H1 (cell line): Measurements from ENCODE around the gene CCBE1. TPM values are rescaled to one million over a fixed set of nuclear protein-coding genes. Genes with fewer than 3 reads are reported as not detected.

Source experiments
- CHD7 ChIP-seq: fragments of 300-600 bp; sonication (generic); IDR thresholded peaks from 2 replicates; pipeline ENCODE4 v1.7.1; 2012; ENCODE audit warnings: low read length, moderate library complexity, mild to moderate bottlenecking, inconsistent platforms; ENCODE audit not compliant: insufficient replicate concordance
- EZH2 ChIP-seq: fragments of 200-600 bp; sonication (generic); IDR thresholded peaks from 2 replicates; pipeline ENCODE4 v1.7.1; 2012; ENCODE audit warnings: low read depth, mild to moderate bottlenecking, moderate library complexity, low read length, inconsistent platforms; ENCODE audit not compliant: severe bottlenecking
- KDM4A ChIP-seq: IDR thresholded peaks from one replicate; pipeline ENCODE4 v1.7.1; 2012; ENCODE audit warnings: low read depth, mild to moderate bottlenecking, moderate library complexity, low read length, inconsistent platforms; ENCODE audit not compliant: severe bottlenecking
- RAD21 ChIP-seq, 2 experiments: IDR thresholded peaks in 1 of 2; conservative IDR thresholded peaks in 1 of 2; 2 replicates each; pipeline ENCODE4 v1.6.1; 2011; ENCODE audit warnings: low read depth in 2 of 2, low read length in 2 of 2, improper control_type of control experiment in 1 of 2, inconsistent platforms in 1 of 2, mild to moderate bottlenecking in 1 of 2, moderate library complexity in 1 of 2
- SIN3A ChIP-seq, 2 experiments: IDR thresholded peaks in 1 of 2; conservative IDR thresholded peaks in 1 of 2; 2 replicates each; pipeline ENCODE4 v1.6.1; 2011 to 2012; ENCODE audit warnings: low read length in 2 of 2, improper control_type of control experiment in 1 of 2, low read depth in 1 of 2, mild to moderate bottlenecking in 1 of 2
- SP1 ChIP-seq: IDR thresholded peaks from 2 replicates; pipeline ENCODE4 v1.6.1; 2011; ENCODE audit warnings: low read depth, low read length
- TEAD4 ChIP-seq: IDR thresholded peaks from 2 replicates; pipeline ENCODE4 v1.6.1; 2012; ENCODE audit warnings: low read depth, low read length, inconsistent platforms, mixed read lengths
- ZNF274 ChIP-seq: IDR thresholded peaks from 2 replicates; pipeline ENCODE4 v1.7.0; 2012; ENCODE audit warnings: low read length, borderline replicate concordance; ENCODE audit errors: extremely low read depth
- polyA plus RNA-seq, 7 experiments: library from polyadenylated mRNA; depleted of rRNA in 3 of 7; stranded (reverse) in 5 of 7; unstranded in 2 of 7; fragments of >200 nt in 5 of 7; fragments of 200-250 nt in 2 of 7; gene quantifications; 1 replicate in 5 of 7; 2 replicates in 1 of 7; 4 replicates in 1 of 7; pipeline versions ENCODE4 v1.2.1 to v1.2.3, GENCODE V29; 2011 to 2013; ENCODE audit warnings: missing spikeins in 2 of 7, mixed read lengths in 2 of 7
- total RNA-seq: library from RNA; stranded (reverse); fragmentation: NEBNext Ultra II Directional; extraction: Animal tissue kit (Norgen Biotek cat#: 25700); gene quantifications from 2 replicates; pipeline ENCODE4 v1.2.1, GENCODE V29; 2021

Gene CCBE1
- total and polyA plus RNA-seq, 2 of the 8 experiments (the other 6 are each of a cell fraction or from before 2014, with no cell fraction given) = 2.1 to 2.6 TPM

- TF ChIP-seq CHD7 = peak; percentile 88
- TF ChIP-seq KDM4A = no peak
- TF ChIP-seq RAD21 (IDR thresholded peaks at IDR 0.05 in 1 of 2, conservative IDR thresholded peaks at IDR 0.05 in 1 of 2; ENCODE audit: low read depth in 2 of 2, low read length in 2 of 2) = no peak
- no peak for TF ChIP-seq ZNF274
- TF ChIP-seq EZH2 = no peak
- no peak for TF ChIP-seq SIN3A (conservative IDR thresholded peaks at IDR 0.05 in 1 of 2, IDR thresholded peaks at IDR 0.05 in 1 of 2; ENCODE audit: low read depth in 1 of 2, low read length in 2 of 2)
- TF ChIP-seq TEAD4 = 0 out of 2 replicates have a peak, but pooled peaks have one; percentile 38
- TF ChIP-seq SP1 = 0 out of 2 replicates have a peak, but pooled peaks have one; percentile 36
Observed at GRCh38 chr18:59690186-59690982, 6.8 kb downstream of the CCBE1 start (continued).
